K562 (cell line): ENCODE results near the gene LILRA6. TPM values are rescaled to one million over a fixed set of nuclear protein-coding genes. Genes with fewer than 3 reads are reported as not detected.

Experiments used
- ATF3 ChIP-seq, 2 experiments: fragments of 450-650 bp in 1 of 2; sonication (generic) in 1 of 2; formaldehyde crosslinking in 1 of 2; IDR thresholded peaks in 1 of 2; conservative IDR thresholded peaks in 1 of 2; 2 replicates each; pipeline versions ENCODE4 v1.6.1 to v1.8.1; 2016 to 2023; ENCODE audit warnings: mild to moderate bottlenecking in 2 of 2, moderate library complexity in 2 of 2, inconsistent platforms in 1 of 2, missing genetic modification reagents in 1 of 2
- CREBBP ChIP-seq: IDR thresholded peaks from one replicate; pipeline ENCODE4 v1.6.1; 2012; ENCODE audit warnings: low read depth, mild to moderate bottlenecking, control low read depth, inconsistent platforms, low read length
- GTF3C2 ChIP-seq: IDR thresholded peaks from 3 replicates; pipeline ENCODE4 v1.6.1; 2011; ENCODE audit warnings: borderline replicate concordance, mild to moderate bottlenecking, moderate library complexity; ENCODE audit not compliant: insufficient read length; ENCODE audit errors: extremely low read depth
- HDAC1 ChIP-seq, 2 experiments: fragments of 450-650 bp; IDR thresholded peaks; 2 replicates each; pipeline ENCODE4 v1.6.1; 2016 to 2017; ENCODE audit warnings: inconsistent platforms in 1 of 2, mild to moderate bottlenecking in 1 of 2, moderate library complexity in 1 of 2
- LARP7 ChIP-seq: fragments of 450-650 bp; IDR thresholded peaks from 2 replicates; pipeline ENCODE4 v1.6.1; 2016
- MYBL2 ChIP-seq, 2 experiments: fragments of 450-650 bp in 1 of 2; sonication (generic) in 1 of 2; formaldehyde crosslinking in 1 of 2; IDR thresholded peaks; 2 replicates each; pipeline versions ENCODE4 v1.6.1 to v1.8.1; 2017 to 2022; ENCODE audit warnings: borderline replicate concordance in 1 of 2, inconsistent platforms in 1 of 2, low read depth in 1 of 2, mild to moderate bottlenecking in 1 of 2, missing genetic modification reagents in 1 of 2, moderate library complexity in 1 of 2
- PML ChIP-seq: IDR thresholded peaks from 2 replicates; pipeline ENCODE4 v1.6.1; 2012; ENCODE audit warnings: low read length, inconsistent platforms
- PRPF4 ChIP-seq: fragments of 200-400 bp; formaldehyde crosslinking; IDR thresholded peaks from one replicate; pipeline ENCODE4 v1.6.1; 2017; ENCODE audit warnings: low read length, low read depth, mild to moderate bottlenecking; ENCODE audit not compliant: insufficient read depth, poor library complexity, severe bottlenecking
- TFAM ChIP-seq: fragments of 250-450 bp; sonication (Bioruptor Pico); conservative IDR thresholded peaks from 2 replicates; pipeline ENCODE4 v1.5.0; 2021; ENCODE audit warnings: mild to moderate bottlenecking, moderate library complexity
- ZKSCAN3 ChIP-seq: fragments of 250-450 bp; sonication (Bioruptor Pico); IDR thresholded peaks from 2 replicates; pipeline ENCODE4 v1.4.0; 2020
- ZNF445 ChIP-seq: fragments of 250-450 bp; sonication (Bioruptor Pico); IDR thresholded peaks from 2 replicates; pipeline ENCODE4 v1.4.0; 2020; ENCODE audit warnings: low read depth, mild to moderate bottlenecking, moderate library complexity
- ZNF583 ChIP-seq: fragments of 250-450 bp; sonication (Bioruptor Pico); IDR thresholded peaks from 2 replicates; pipeline ENCODE4 v1.4.0; 2020
- ZNF79 ChIP-seq: fragments of 250-450 bp; sonication (Bioruptor Pico); IDR thresholded peaks from 2 replicates; pipeline ENCODE4 v1.4.0; 2020; ENCODE audit warnings: low read depth, mild to moderate bottlenecking, moderate library complexity
- polyA plus RNA-seq, 8 experiments: library from polyadenylated mRNA; depleted of rRNA in 4 of 8; stranded (reverse) in 5 of 8; unstranded in 3 of 8; fragments of >200 nt; fragmentation: Nextera tagmentation in 2 of 8; fragmentation: Illumina TruSeq in 1 of 8; extraction: Ambion mirVana in 2 of 8; extraction: Trizol in 1 of 8; gene quantifications; 2 replicates each; pipeline versions ENCODE4 v1.2.1 to v1.2.3, GENCODE V29; 2011 to 2014; ENCODE audit warnings: inconsistent platforms in 1 of 8, missing spikeins in 1 of 8
- total RNA-seq, 7 experiments: library from RNA; depleted of rRNA in 6 of 7; stranded (reverse); fragments of >200 nt in 6 of 7; fragmentation: Illumina TruSeq in 2 of 7; extraction: Trizol in 2 of 7; gene quantifications; 2 replicates each; pipeline versions ENCODE4 v1.2.1 to v1.2.3, GENCODE V29; 2011 to 2021; ENCODE audit warnings: low replicate concordance in 1 of 7
- TF ChIP-seq, protein P1 (sequence below): fragments of 200-800 bp; sonication (Bioruptor generic); IDR thresholded peaks from 2 replicates; pipeline ENCODE4 v1.6.1; 2017; ENCODE audit warnings: missing genetic modification characterization, missing compliant biosample characterization
- TF ChIP-seq, protein P2 (sequence below), 2 experiments: fragments of 200-800 bp in 1 of 2; sonication (Bioruptor generic) in 1 of 2; sonication (generic) in 1 of 2; formaldehyde crosslinking in 1 of 2; IDR thresholded peaks in 1 of 2; conservative IDR thresholded peaks in 1 of 2; 2 replicates each; pipeline versions ENCODE4 v1.5.0 to v1.6.1; 2016 to 2020; ENCODE audit warnings: missing compliant biosample characterization in 1 of 2, missing genetic modification characterization in 1 of 2, missing genetic modification reagents in 1 of 2
- TF ChIP-seq, protein P3 (sequence below): fragments of 450-650 bp; formaldehyde crosslinking; conservative IDR thresholded peaks from 2 replicates; pipeline ENCODE4 v1.4.0; 2022; ENCODE audit warnings: mild to moderate bottlenecking, missing genetic modification characterization

LILRA6 gene
- total and polyA plus RNA-seq, 9 of the 15 experiments (the other 6 are each of a cell fraction or from before 2014, with no cell fraction given): 0.03 TPM; not detected in 8

DNA sequence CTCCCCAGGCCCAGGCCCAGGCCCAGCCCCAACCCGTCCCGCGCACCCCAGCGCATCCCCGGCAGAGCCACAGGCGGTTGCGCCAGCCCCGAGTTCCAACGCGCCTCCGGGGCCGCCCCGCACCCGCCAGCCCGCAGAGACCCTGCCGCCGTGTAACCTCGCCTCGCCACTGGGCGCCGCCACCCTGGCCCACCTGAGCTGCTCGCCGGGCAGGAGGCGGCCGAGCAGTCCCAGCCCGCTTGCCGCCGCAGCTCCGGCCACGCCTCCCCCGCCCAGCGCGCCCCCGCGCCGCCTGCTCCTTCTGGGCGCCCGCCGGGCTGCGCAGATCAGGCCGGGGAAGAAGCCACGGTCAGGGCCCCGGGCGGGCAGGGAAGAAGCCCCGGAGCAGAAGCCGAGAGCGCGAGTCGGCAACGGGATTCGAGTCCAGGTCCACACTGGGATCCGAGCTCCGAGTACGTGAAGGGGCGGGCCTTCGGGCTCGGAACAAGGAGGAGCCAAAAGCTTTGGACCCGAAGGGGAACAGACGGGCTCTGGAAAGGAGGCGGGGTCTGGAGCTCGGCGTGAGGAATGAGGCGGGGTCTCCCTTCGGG is 53.4 kb downstream of the LILRA6 start, which contains the start of gene MBOAT7 (continued):
- TF ChIP-seq, protein P1, sequence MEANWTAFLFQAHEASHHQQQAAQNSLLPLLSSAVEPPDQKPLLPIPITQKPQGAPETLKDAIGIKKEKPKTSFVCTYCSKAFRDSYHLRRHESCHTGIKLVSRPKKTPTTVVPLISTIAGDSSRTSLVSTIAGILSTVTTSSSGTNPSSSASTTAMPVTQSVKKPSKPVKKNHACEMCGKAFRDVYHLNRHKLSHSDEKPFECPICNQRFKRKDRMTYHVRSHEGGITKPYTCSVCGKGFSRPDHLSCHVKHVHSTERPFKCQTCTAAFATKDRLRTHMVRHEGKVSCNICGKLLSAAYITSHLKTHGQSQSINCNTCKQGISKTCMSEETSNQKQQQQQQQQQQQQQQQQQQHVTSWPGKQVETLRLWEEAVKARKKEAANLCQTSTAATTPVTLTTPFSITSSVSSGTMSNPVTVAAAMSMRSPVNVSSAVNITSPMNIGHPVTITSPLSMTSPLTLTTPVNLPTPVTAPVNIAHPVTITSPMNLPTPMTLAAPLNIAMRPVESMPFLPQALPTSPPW (CRISPR knock-in tag): peak; percentile 56
- TF ChIP-seq ZKSCAN3 (CRISPR knock-in tag): no peak
- TF ChIP-seq, protein P2, sequence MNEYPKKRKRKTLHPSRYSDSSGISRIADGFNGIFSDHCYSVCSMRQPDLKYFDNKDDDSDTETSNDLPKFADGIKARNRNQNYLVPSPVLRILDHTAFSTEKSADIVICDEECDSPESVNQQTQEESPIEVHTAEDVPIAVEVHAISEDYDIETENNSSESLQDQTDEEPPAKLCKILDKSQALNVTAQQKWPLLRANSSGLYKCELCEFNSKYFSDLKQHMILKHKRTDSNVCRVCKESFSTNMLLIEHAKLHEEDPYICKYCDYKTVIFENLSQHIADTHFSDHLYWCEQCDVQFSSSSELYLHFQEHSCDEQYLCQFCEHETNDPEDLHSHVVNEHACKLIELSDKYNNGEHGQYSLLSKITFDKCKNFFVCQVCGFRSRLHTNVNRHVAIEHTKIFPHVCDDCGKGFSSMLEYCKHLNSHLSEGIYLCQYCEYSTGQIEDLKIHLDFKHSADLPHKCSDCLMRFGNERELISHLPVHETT (CRISPR knock-in tag; conservative IDR thresholded peaks at IDR 0.05 in 1 of 2, IDR thresholded peaks at IDR 0.05 in 1 of 2): 0 out of 4 replicates have a peak, but pooled peaks of 1 of the 2 experiments have one; percentile 1
- TF ChIP-seq ZNF79 (CRISPR knock-in tag): no peak
- peak; percentile 18 for TF ChIP-seq GTF3C2
- TF ChIP-seq, protein P3, sequence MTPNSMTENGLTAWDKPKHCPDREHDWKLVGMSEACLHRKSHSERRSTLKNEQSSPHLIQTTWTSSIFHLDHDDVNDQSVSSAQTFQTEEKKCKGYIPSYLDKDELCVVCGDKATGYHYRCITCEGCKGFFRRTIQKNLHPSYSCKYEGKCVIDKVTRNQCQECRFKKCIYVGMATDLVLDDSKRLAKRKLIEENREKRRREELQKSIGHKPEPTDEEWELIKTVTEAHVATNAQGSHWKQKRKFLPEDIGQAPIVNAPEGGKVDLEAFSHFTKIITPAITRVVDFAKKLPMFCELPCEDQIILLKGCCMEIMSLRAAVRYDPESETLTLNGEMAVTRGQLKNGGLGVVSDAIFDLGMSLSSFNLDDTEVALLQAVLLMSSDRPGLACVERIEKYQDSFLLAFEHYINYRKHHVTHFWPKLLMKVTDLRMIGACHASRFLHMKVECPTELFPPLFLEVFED (CRISPR knock-in tag): no peak
- TF ChIP-seq ATF3 (IDR thresholded peaks at IDR 0.05): no peak
- no peak for TF ChIP-seq ATF3 (CRISPR knock-in tag; conservative IDR thresholded peaks at IDR 0.05)
- TF ChIP-seq MYBL2 (IDR thresholded peaks at IDR 0.05; ENCODE audit: low read depth): no peak
- no peak for TF ChIP-seq MYBL2 (CRISPR knock-in tag; IDR thresholded peaks at IDR 0.05; ENCODE audit: borderline replicate concordance)
- TF ChIP-seq PRPF4: no peak
- no peak for TF ChIP-seq CREBBP
- no peak for TF ChIP-seq ZNF445 (CRISPR knock-in tag)
- TF ChIP-seq ZNF583: no peak
- TF ChIP-seq TFAM (CRISPR knock-in tag): no peak
- TF ChIP-seq PML: no peak
- no peak for TF ChIP-seq LARP7
- TF ChIP-seq HDAC1 (IDR thresholded peaks at IDR 0.05): peak in 1 of 2 experiments; percentile 32; a peak in 1 of 4 replicates
